ENCODE measurements around the gene GUCY1B1.

GUCY1B1 gene

DNA sequence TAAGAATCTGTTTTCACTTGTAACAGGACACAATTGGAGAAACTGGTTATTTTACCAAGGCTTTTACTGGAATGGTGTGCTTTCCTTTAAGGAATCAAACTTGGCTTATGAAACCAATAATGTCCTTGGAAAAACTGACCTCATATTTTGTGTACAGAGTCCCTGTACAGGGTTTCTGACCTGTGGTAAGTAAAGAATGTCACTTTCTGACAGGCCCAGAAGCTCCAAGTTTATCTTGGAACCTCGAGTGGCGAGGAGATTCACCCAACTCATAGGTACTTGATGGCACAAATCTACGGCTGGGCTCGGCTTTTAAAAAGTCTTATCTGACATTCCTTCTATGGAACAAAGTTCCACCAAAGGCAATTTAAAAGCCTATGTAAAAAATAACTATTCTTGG lies 90.2 kb downstream of the GUCY1B1 start:
- Histone ChIP-seq H3K27me3 (peaks cover under 1% of the 10 kb centered on the region; the same call in 1 of the 2 replicates), H3K4me3 (ENCODE audit: low read depth, low read length) (no peak overlapping the region), H3K4me1 (no peaks in the 10 kb centered on the region), H3K9me3 (no peaks in the 10 kb centered on the region), H3K36me3 (no peaks in the 10 kb centered on the region)
- DNase-seq, result no peak
- TF ChIP-seq, protein P1, sequence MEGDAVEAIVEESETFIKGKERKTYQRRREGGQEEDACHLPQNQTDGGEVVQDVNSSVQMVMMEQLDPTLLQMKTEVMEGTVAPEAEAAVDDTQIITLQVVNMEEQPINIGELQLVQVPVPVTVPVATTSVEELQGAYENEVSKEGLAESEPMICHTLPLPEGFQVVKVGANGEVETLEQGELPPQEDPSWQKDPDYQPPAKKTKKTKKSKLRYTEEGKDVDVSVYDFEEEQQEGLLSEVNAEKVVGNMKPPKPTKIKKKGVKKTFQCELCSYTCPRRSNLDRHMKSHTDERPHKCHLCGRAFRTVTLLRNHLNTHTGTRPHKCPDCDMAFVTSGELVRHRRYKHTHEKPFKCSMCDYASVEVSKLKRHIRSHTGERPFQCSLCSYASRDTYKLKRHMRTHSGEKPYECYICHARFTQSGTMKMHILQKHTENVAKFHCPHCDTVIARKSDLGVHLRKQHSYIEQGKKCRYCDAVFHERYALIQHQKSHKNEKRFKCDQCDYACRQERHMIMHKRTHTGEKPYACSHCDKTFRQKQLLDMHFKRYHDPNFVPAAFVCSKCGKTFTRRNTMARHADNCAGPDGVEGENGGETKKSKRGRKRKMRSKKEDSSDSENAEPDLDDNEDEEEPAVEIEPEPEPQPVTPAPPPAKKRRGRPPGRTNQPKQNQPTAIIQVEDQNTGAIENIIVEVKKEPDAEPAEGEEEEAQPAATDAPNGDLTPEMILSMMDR (IDR thresholded peaks at IDR 0.05; ENCODE audit: low read depth, low read length), result no peak

DNA sequence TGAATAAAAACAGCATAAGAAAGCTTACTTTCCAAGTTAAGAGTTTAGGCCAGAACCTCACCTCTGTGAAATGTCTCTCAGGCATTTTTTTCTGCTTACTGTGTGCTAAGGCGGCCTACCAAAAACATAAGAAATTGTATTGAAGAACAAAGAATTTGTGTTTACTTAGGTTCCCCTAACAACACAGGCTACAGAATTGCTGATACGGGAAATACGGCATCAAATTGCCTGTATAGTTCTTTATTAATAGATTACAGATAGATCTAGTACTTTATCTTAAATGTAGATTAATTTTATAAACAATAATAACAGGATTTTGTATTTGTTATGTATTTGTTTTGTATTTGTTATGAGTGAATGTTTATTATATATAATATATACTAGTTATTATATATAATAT lies 94.4 kb downstream of the GUCY1B1 start:
- Histone ChIP-seq H3K36me3 (no peaks in the 10 kb centered on the region), H3K4me3 (ENCODE audit: low read depth, low read length) (no peak overlapping the region), H3K4me1 (no peaks in the 10 kb centered on the region), H3K27me3 (peaks cover 17% of the 10 kb centered on the region), H3K9me3 (no peaks in the 10 kb centered on the region)
- TF ChIP-seq, protein P1 (IDR thresholded peaks at IDR 0.05; ENCODE audit: low read depth, low read length), result no peak
- DNase-seq, result no peak

DNA sequence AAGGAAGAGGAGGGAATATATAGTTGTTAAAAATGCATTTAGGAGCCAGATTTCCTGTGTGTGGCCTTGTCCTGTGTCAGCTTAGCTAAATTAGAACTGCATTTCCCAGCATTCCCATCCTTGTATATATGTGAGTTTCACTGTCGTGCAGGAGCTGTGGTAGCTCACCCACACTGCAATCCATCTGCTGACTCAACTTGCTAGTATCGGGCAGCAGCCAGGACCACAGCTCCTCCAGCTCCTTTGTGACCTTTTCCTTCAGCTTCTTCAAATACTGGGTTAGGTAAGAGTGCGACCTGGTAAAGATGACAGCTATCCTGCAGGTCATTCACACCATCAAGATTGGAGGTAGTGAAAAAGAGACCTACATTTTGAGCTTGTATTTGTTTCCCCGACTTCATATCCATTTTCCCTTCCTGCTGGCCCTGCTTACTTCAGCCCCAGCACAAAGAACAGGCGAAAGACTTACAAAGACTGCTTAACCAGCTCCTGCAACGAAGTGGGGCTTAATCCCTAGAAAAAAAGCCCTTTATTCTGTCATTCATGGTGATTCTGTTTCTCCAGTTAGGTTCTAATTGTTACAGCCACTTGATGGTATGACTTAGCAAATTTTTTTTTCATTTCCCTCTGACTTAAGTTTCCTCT lies 95.9 kb downstream of the GUCY1B1 start:
- DNase-seq, result no peak
- H3K36me3 ChIP-seq, result no peaks in the 10 kb centered on the region
- peaks cover 17% of the 10 kb centered on the region for H3K27me3 ChIP-seq
- no peak overlapping the region for H3K4me3 ChIP-seq (ENCODE audit: low read depth, low read length)
- no peaks in the 10 kb centered on the region for H3K4me1 ChIP-seq
- H3K9me3 ChIP-seq, result no peaks in the 10 kb centered on the region
- TF ChIP-seq, protein P1 (IDR thresholded peaks at IDR 0.05; ENCODE audit: low read depth, low read length), result no peak

DNA sequence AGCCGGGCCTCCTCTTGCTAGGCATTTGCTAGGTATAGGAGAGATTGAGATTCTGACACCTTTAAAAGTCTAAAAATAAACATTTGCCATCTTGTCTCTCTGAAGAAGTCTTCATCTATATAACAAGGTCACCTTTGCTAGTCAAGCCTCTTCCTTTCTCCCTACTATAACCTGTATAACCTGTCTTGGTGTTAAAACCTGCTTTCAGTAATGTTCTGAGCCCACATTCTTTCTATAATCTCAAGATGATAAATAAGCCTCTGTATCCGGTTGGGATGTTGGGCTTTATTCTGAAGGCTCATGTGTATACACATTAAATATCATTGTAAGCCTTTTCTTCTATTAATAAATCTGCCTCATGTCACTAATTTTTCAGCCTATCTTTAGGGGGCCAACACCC lies 97.1 kb downstream of the GUCY1B1 start:
- no peak for DNase-seq
- no peaks in the 10 kb centered on the region for H3K36me3 ChIP-seq
- H3K4me3 ChIP-seq (ENCODE audit: low read depth, low read length), result no peak overlapping the region
- TF ChIP-seq, protein P1 (IDR thresholded peaks at IDR 0.05; ENCODE audit: low read depth, low read length), result no peak
- peaks cover 17% of the 10 kb centered on the region for H3K27me3 ChIP-seq
- H3K9me3 ChIP-seq, result no peaks in the 10 kb centered on the region
- no peaks in the 10 kb centered on the region for H3K4me1 ChIP-seq

Measured in BE2C (cell line).